Fibroblast of lung (primary cell): ENCODE data around the gene TAS2R46. TPM values are rescaled to one million over a fixed set of nuclear protein-coding genes. Genes with fewer than 3 reads are reported as not detected.

Source experiments
- DNase-seq, 2 donors: peaks; one replicate each; pipeline versions ENCODE4 v3.0.0 to v3.0.0-alpha.2; 2010; ENCODE audit warnings: low read depth in 2 of 2
- H2AFZ ChIP-seq: 2 replicates; pipeline ENCODE4 v1.5.1; 2012; ENCODE audit warnings: low read length, control low read depth, inconsistent platforms
- H3K27ac ChIP-seq: 2 replicates; pipeline ENCODE4 v1.5.1; 2011; ENCODE audit warnings: low read length, control low read depth; ENCODE audit not compliant: insufficient read depth
- H3K27me3 ChIP-seq: 2 replicates; pipeline ENCODE4 v1.5.1; 2011; ENCODE audit warnings: mild to moderate bottlenecking, low read length; ENCODE audit not compliant: control insufficient read depth, insufficient read depth
- H3K36me3 ChIP-seq: 2 replicates; pipeline ENCODE4 v1.5.1; 2011; ENCODE audit warnings: low read length; ENCODE audit not compliant: control insufficient read depth, insufficient read depth
- H3K4me1 ChIP-seq: 2 replicates; pipeline ENCODE4 v1.5.1; 2011; ENCODE audit warnings: low read length; ENCODE audit not compliant: control insufficient read depth, insufficient read depth; ENCODE audit errors: extremely low read depth
- H3K4me2 ChIP-seq: 2 replicates; pipeline ENCODE4 v1.5.1; 2011; ENCODE audit warnings: low read length, control low read depth; ENCODE audit not compliant: insufficient read depth; ENCODE audit errors: extremely low read depth
- H3K4me3 ChIP-seq, 4 experiments: fragments of 200-600 bp in 1 of 4; sonication (generic) in 1 of 4; replicated peaks in 1 of 4; 2 replicates each; pipeline ENCODE4 v1.5.1; 2011 to 2016; ENCODE audit warnings: low read length in 4 of 4, low read depth in 3 of 4, mild to moderate bottlenecking in 3 of 4, control low read depth in 2 of 4, inconsistent platforms in 1 of 4, mixed read lengths in 1 of 4; ENCODE audit not compliant: insufficient read depth in 1 of 4; ENCODE audit errors: control extremely low read depth in 1 of 4
- H3K79me2 ChIP-seq: 2 replicates; pipeline ENCODE4 v1.5.1; 2012; ENCODE audit warnings: mild to moderate bottlenecking, low read length, inconsistent platforms; ENCODE audit not compliant: control insufficient read depth, insufficient read depth
- H3K9ac ChIP-seq: 2 replicates; pipeline ENCODE4 v1.5.1; 2011; ENCODE audit warnings: mild to moderate bottlenecking, low read length, control low read depth; ENCODE audit not compliant: insufficient read depth
- H3K9me3 ChIP-seq: 2 replicates; pipeline ENCODE4 v1.5.1; 2012; ENCODE audit warnings: low read depth, low read length; ENCODE audit not compliant: control insufficient read depth, insufficient read depth
- H4K20me1 ChIP-seq: 2 replicates; pipeline ENCODE4 v1.5.1; 2011; ENCODE audit warnings: low read length; ENCODE audit not compliant: control insufficient read depth, insufficient read depth; ENCODE audit errors: extremely low read depth
- CTCF ChIP-seq, 2 donors: IDR thresholded peaks in 1 of 2; conservative IDR thresholded peaks in 1 of 2; 1 replicate in 1 of 2; 2 replicates in 1 of 2; pipeline ENCODE4 v1.5.1; 2011 to 2012; ENCODE audit warnings: low read length in 2 of 2, control low read depth in 1 of 2, inconsistent platforms in 1 of 2, low read depth in 1 of 2, mild to moderate bottlenecking in 1 of 2
- EZH2 ChIP-seq: IDR thresholded peaks from 2 replicates; pipeline ENCODE4 v1.5.1; 2012; ENCODE audit warnings: low read length, control low read depth, mild to moderate bottlenecking; ENCODE audit errors: missing control alignments
- polyA plus RNA-seq, 2 donors: library from polyadenylated mRNA; depleted of rRNA in 1 of 2; stranded (reverse) in 1 of 2; unstranded in 1 of 2; fragments of >200 nt; gene quantifications; 2 replicates each; pipeline ENCODE4 v1.2.1, GENCODE V29; 2011 to 2012; ENCODE audit warnings: missing spikeins in 1 of 2
- total RNA-seq: library from RNA; depleted of rRNA; stranded (reverse); fragments of >200 nt; gene quantifications from 2 replicates; pipeline ENCODE4 v1.2.1, GENCODE V29; 2014

TAS2R46 gene
- total and polyA plus RNA-seq, 2 donors (not counting 1 experiment from before 2014, with no cell fraction given) = 2.0 TPM; not detected in 1

GRCh38 chr12:11026118-11026517, 36.0 kb downstream of the TAS2R46 start:
- Histone ChIP-seq H3K36me3 (no peaks in the 10 kb centered on the region), H3K27me3 (no peaks in the 10 kb centered on the region), H3K27ac (no peak overlapping the region), H3K9ac (no peak overlapping the region), H3K4me1 (no peaks in the 10 kb centered on the region), H2AFZ (no peak overlapping the region), H3K4me2 (no peak overlapping the region), H3K4me3 (no peak overlapping the region), H3K79me2 (no peaks in the 10 kb centered on the region), H3K9me3 (no peaks in the 10 kb centered on the region), H4K20me1 (no peaks in the 10 kb centered on the region)
- no peak for DNase-seq
- TF ChIP-seq EZH2 (no peak), CTCF (conservative IDR thresholded peaks at IDR 0.05 in 1 of 2, IDR thresholded peaks at IDR 0.05 in 1 of 2; ENCODE audit: low read depth in 1 of 2, low read length in 2 of 2) (no peak)

GRCh38 chr12:11023387-11023786, 38.7 kb downstream of the TAS2R46 start:
- Histone ChIP-seq H3K9me3 (no peaks in the 10 kb centered on the region), H3K4me3 (no peak overlapping the region), H3K9ac (no peak overlapping the region), H3K27me3 (no peaks in the 10 kb centered on the region), H3K36me3 (no peaks in the 10 kb centered on the region), H3K79me2 (no peaks in the 10 kb centered on the region), H3K27ac (no peak overlapping the region), H3K4me1 (no peaks in the 10 kb centered on the region), H2AFZ (no peak overlapping the region), H4K20me1 (no peaks in the 10 kb centered on the region), H3K4me2 (no peak overlapping the region)
- DNase-seq = no peak
- TF ChIP-seq EZH2 (no peak), CTCF (conservative IDR thresholded peaks at IDR 0.05 in 1 of 2, IDR thresholded peaks at IDR 0.05 in 1 of 2; ENCODE audit: low read depth in 1 of 2, low read length in 2 of 2) (no peak)

GRCh38 chr12:11022520-11022919, 39.6 kb downstream of the TAS2R46 start, which contains the start of gene TAS2R19:
Gene TAS2R19, minus strand, starts transcription at chr12:11022620. Its CDS starts 49 bp downstream, at chr12:11022571.
- Histone ChIP-seq H3K4me3 (no peak within 1 kb of the TSS), H3K36me3 (no peaks in the 10 kb centered on the region), H3K27me3 (no peaks in the 10 kb centered on the region), H3K79me2 (no peaks in the 10 kb centered on the region), H4K20me1 (no peaks in the 10 kb centered on the region), H2AFZ (no peak within 1 kb of the TSS), H3K9ac (no peak within 1 kb of the TSS), H3K27ac (no peak within 1 kb of the TSS), H3K4me2 (no peak within 1 kb of the TSS), H3K9me3 (no peaks in the 10 kb centered on the region), H3K4me1 (no peaks in the 10 kb centered on the region)
- no peak for TF ChIP-seq EZH2
- TF ChIP-seq CTCF (conservative IDR thresholded peaks at IDR 0.05 in 1 of 2, IDR thresholded peaks at IDR 0.05 in 1 of 2; ENCODE audit: low read depth in 1 of 2, low read length in 2 of 2) = no peak
- DNase-seq = no peak
